K562 (cell line): ENCODE results near the gene OR10J1. TPM values are rescaled to one million over a fixed set of nuclear protein-coding genes. Genes with fewer than 3 reads are reported as not detected.

ENCODE experiments used
- ATAC-seq: fragments of 200-7000 bp; cut with Tn5 transposase; 3 replicates; pipeline ENCODE4 v1.9.1; 2020; ENCODE audit warnings: moderate library complexity
- BruUV-seq: library from RNA; stranded (reverse); fragments of 400-500 nt; replicated peaks from 2 replicates; lab custom pipeline; 2021; lab: Mats Ljungman, UMichigan
- CTCF ChIA-PET: fragments of 300-600 bp; formaldehyde crosslinking; extraction: SDS; loops from one replicate; lab custom pipeline; 2021; ENCODE audit warnings: low intra/inter-chr PET ratio; lab: Yijun Ruan, JAX
- POLR2A ChIA-PET: fragments of 300-600, 350-650 bp; sonication (Branson Sonifier 250); formaldehyde crosslinking; extraction: SDS; loops from one replicate; lab custom pipeline; 2021; ENCODE audit warnings: antibody characterized with exemption, inconsistent platforms; lab: Yijun Ruan, JAX
- DNase-seq, 4 experiments: peaks; one replicate each; pipeline versions ENCODE4 v3.0.0 to v3.0.0-alpha.2; 2011 to 2018; ENCODE audit warnings: low spot score in 3 of 4, mixed read lengths in 3 of 4; ENCODE audit errors: extremely low read depth in 1 of 4
- FAIRE-seq: peaks from 2 replicates; lab custom pipeline; 2011; peaks lifted over from hg19 to GRCh38; lab: Jason Lieb, UNC
- H2AFZ ChIP-seq: 2 replicates; pipeline ENCODE4 v1.6.0; 2011; ENCODE audit warnings: low read depth, low read length, control low read depth, inconsistent platforms
- H3K27ac ChIP-seq: fragments of 200-600 bp; 3 replicates; pipeline ENCODE4 v1.8.0; 2011; ENCODE audit warnings: low read depth, mild to moderate bottlenecking, control low read depth, inconsistent platforms, low read length, moderate library complexity, mixed read lengths; ENCODE audit errors: extremely low read depth
- H3K27me3 ChIP-seq, 2 experiments: fragments of 300-600 bp in 1 of 2; 2 replicates in 1 of 2; 3 replicates in 1 of 2; pipeline versions ENCODE4 v1.6.0 to v1.8.0; 2011; ENCODE audit warnings: inconsistent platforms in 2 of 2, low read length in 2 of 2, mild to moderate bottlenecking in 1 of 2, mixed read lengths in 1 of 2, moderate library complexity in 1 of 2; ENCODE audit not compliant: control insufficient read depth in 2 of 2, insufficient read depth in 2 of 2
- H3K36me3 ChIP-seq: fragments of 300-600 bp; 3 replicates; pipeline ENCODE4 v1.8.0; 2011; ENCODE audit warnings: mild to moderate bottlenecking, low read length, inconsistent platforms; ENCODE audit not compliant: control insufficient read depth, insufficient read depth
- H3K4me1 ChIP-seq, 2 experiments: fragments of 200-600 bp in 1 of 2; replicated peaks in 1 of 2; 2 replicates in 1 of 2; 3 replicates in 1 of 2; pipeline versions ENCODE4 v1.5.1 to v1.8.0; 2011; ENCODE audit warnings: inconsistent platforms in 2 of 2, low read length in 2 of 2, mild to moderate bottlenecking in 1 of 2, mixed read lengths in 1 of 2, moderate library complexity in 1 of 2; ENCODE audit not compliant: control insufficient read depth in 2 of 2, insufficient read depth in 2 of 2
- H3K4me2 ChIP-seq: 2 replicates; pipeline ENCODE4 v1.6.1; 2011; ENCODE audit warnings: low read length, control low read depth, inconsistent platforms, mixed read lengths; ENCODE audit not compliant: insufficient read depth
- H3K4me3 ChIP-seq: fragments of 200-600 bp; sonication (generic), shearing (Covaris generic); 2 replicates; pipeline ENCODE4 v1.5.1; 2016; ENCODE audit warnings: control low read depth, inconsistent platforms
- H3K79me2 ChIP-seq: fragments of 200-600 bp; 3 replicates; pipeline ENCODE4 v1.8.0; 2011; ENCODE audit warnings: low read length, inconsistent platforms; ENCODE audit not compliant: control insufficient read depth, insufficient read depth
- H3K9ac ChIP-seq, 2 experiments: 2 replicates each; pipeline versions ENCODE4 v1.6.0 to v1.6.1; 2011; ENCODE audit warnings: low read depth in 2 of 2, low read length in 2 of 2, control low read depth in 1 of 2, inconsistent platforms in 1 of 2, mild to moderate bottlenecking in 1 of 2, mixed read lengths in 1 of 2; ENCODE audit not compliant: insufficient read depth in 1 of 2
- H3K9me1 ChIP-seq: one replicate; pipeline ENCODE4 v1.6.0; 2011; ENCODE audit warnings: inconsistent platforms, mild to moderate bottlenecking, low read length, moderate library complexity; ENCODE audit not compliant: control insufficient read depth, insufficient read depth
- H3K9me3 ChIP-seq: replicated peaks from 2 replicates; pipeline ENCODE4 v1.5.1; 2011; ENCODE audit warnings: low read depth, low read length, inconsistent platforms; ENCODE audit not compliant: control insufficient read depth, insufficient read depth
- H4K20me1 ChIP-seq: replicated peaks from 2 replicates; pipeline ENCODE4 v1.6.1; 2011; ENCODE audit warnings: low read length, inconsistent platforms, mixed read lengths; ENCODE audit not compliant: control insufficient read depth, insufficient read depth
- DDX20 ChIP-seq: fragments of 450-650 bp; IDR thresholded peaks from 2 replicates; pipeline ENCODE4 v1.6.1; 2016; ENCODE audit warnings: missing genetic modification characterization, low read depth, mild to moderate bottlenecking, missing compliant biosample characterization, moderate library complexity
- MTA3 ChIP-seq: fragments of 450-650 bp; formaldehyde crosslinking; IDR thresholded peaks from 2 replicates; pipeline ENCODE4 v1.6.1; 2017; ENCODE audit warnings: mild to moderate bottlenecking, borderline replicate concordance
- RBM17 ChIP-seq: fragments of 200-400 bp; formaldehyde crosslinking; IDR thresholded peaks from 2 replicates; pipeline ENCODE4 v1.6.1; 2017; ENCODE audit warnings: low read depth, mild to moderate bottlenecking, low read length, borderline replicate concordance
- ZFP1 ChIP-seq: fragments of 450-650 bp; formaldehyde crosslinking; IDR thresholded peaks from 2 replicates; pipeline ENCODE4 v1.4.0; 2020; ENCODE audit warnings: mild to moderate bottlenecking, mixed read lengths
- ZNF518B ChIP-seq: fragments of 250-450 bp; sonication (Bioruptor Pico); IDR thresholded peaks from 2 replicates; pipeline ENCODE4 v1.5.0; 2021; ENCODE audit warnings: mild to moderate bottlenecking, moderate library complexity
- ZNF79 ChIP-seq: fragments of 250-450 bp; sonication (Bioruptor Pico); IDR thresholded peaks from 2 replicates; pipeline ENCODE4 v1.4.0; 2020; ENCODE audit warnings: low read depth, mild to moderate bottlenecking, moderate library complexity
- WGBS: fragments of 100-300 bp; shearing (Covaris generic); methylation state at CpG from one replicate; pipeline ENCODE4 v1.1.6; 2016; ENCODE audit warnings: low coverage, mixed read lengths; ENCODE audit not compliant: insufficient coverage; ENCODE audit errors: missing lambda C conversion rate; 5-methylcytosine and 5-hydroxymethylcytosine counted together
- in situ Hi-C: fragments of 300-500 bp; cut with MboI; formaldehyde crosslinking; loops from 4 replicates; pipeline ENCODE4 v1.15.0; 2018; ENCODE audit warnings: inconsistent platforms, mixed read lengths
- intact Hi-C: fragments of 100-400 bp; cut with micrococcal nuclease; formaldehyde crosslinking; loops from 2 replicates; pipeline ENCODE4 v1.14.2; 2022
- polyA plus RNA-seq, 8 experiments: library from polyadenylated mRNA; depleted of rRNA in 4 of 8; stranded (reverse) in 5 of 8; unstranded in 3 of 8; fragments of >200 nt; fragmentation: Nextera tagmentation in 2 of 8; fragmentation: Illumina TruSeq in 1 of 8; extraction: Ambion mirVana in 2 of 8; extraction: Trizol in 1 of 8; gene quantifications; 2 replicates each; pipeline versions ENCODE4 v1.2.1 to v1.2.3, GENCODE V29; 2011 to 2014; ENCODE audit warnings: inconsistent platforms in 1 of 8, missing spikeins in 1 of 8
- total RNA-seq, 7 experiments: library from RNA; depleted of rRNA in 6 of 7; stranded (reverse); fragments of >200 nt in 6 of 7; fragmentation: Illumina TruSeq in 2 of 7; extraction: Trizol in 2 of 7; gene quantifications; 2 replicates each; pipeline versions ENCODE4 v1.2.1 to v1.2.3, GENCODE V29; 2011 to 2021; ENCODE audit warnings: low replicate concordance in 1 of 7

Gene OR10J1
- total and polyA plus RNA-seq, 9 of the 15 experiments (the other 6 are each of a cell fraction or from before 2014, with no cell fraction given): not detected

- no peak for TF ChIP-seq ZNF518B
- no peak for TF ChIP-seq RBM17
Measured at GRCh38 chr1:159428536-159428935, 11.0 kb upstream of the OR10J1 start (continued).

GRCh38 chr1:159429074-159429861 is 10.3 kb upstream of the OR10J1 start:
- ATAC-seq: no peak
- no peaks in the 10 kb centered on the region for H3K27me3 ChIP-seq
- H3K36me3 ChIP-seq: no peaks in the 10 kb centered on the region
- in situ Hi-C loops: no loop called here
- H4K20me1 ChIP-seq: no peaks in the 10 kb centered on the region
- H3K4me1 ChIP-seq: no peaks in the 10 kb centered on the region
- POLR2A ChIA-PET: no interaction called here
- H3K4me2 ChIP-seq: no peak overlapping the region
- 2% methylated on average over 4 of the region's 4 CpGs for WGBS
- H3K27ac ChIP-seq: no peak overlapping the region
- no peak for TF ChIP-seq ZNF79 (CRISPR knock-in tag)
- TF ChIP-seq DDX20: no peak
- TF ChIP-seq MTA3: no peak
- no peak for TF ChIP-seq ZFP1 (CRISPR knock-in tag)
- no peaks in the 10 kb centered on the region for H3K9me1 ChIP-seq
- BruUV-seq: no TSS peak
- no peaks in the 10 kb centered on the region for H3K79me2 ChIP-seq
- H3K9ac ChIP-seq: no peak overlapping the region
- intact Hi-C loops: no loop called here
- no peak for DNase-seq
- H2AFZ ChIP-seq: no peak overlapping the region
- CTCF ChIA-PET: no interaction called here
- FAIRE-seq: no peak
- no peak overlapping the region for H3K4me3 ChIP-seq
- H3K9me3 ChIP-seq: no peaks in the 10 kb centered on the region
